GM12801 (cell line): ENCODE measurements around the gene FMO5.

Experiments
- TF ChIP-seq, protein P1 (sequence below): IDR thresholded peaks from one replicate; pipeline ENCODE4 v1.5.1; 2011; ENCODE audit warnings: control low read depth; ENCODE audit not compliant: insufficient read length; ENCODE audit errors: extremely low read depth

Gene FMO5

DNA sequence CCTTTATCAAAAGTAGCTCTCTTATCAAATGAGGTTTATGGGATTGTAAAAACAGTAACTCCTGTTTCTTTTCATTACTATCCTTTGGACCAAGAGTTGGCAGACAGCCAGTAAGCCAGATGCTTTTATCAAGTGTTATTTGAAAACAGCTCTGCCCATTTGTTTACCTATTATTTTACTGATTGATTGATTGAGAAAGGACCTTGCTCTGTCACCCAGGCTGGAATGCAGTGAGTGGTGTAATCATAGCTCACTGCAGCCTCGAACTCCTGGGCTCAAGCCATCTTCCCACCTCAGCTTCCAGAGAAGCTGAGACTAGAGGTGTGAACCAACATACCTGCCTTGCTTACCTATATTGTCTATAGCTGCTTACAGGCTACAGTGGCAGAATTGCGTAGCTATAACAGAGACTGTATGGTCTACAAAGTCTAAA, 56.5 kb downstream of the FMO5 start:
- TF ChIP-seq, protein P1, sequence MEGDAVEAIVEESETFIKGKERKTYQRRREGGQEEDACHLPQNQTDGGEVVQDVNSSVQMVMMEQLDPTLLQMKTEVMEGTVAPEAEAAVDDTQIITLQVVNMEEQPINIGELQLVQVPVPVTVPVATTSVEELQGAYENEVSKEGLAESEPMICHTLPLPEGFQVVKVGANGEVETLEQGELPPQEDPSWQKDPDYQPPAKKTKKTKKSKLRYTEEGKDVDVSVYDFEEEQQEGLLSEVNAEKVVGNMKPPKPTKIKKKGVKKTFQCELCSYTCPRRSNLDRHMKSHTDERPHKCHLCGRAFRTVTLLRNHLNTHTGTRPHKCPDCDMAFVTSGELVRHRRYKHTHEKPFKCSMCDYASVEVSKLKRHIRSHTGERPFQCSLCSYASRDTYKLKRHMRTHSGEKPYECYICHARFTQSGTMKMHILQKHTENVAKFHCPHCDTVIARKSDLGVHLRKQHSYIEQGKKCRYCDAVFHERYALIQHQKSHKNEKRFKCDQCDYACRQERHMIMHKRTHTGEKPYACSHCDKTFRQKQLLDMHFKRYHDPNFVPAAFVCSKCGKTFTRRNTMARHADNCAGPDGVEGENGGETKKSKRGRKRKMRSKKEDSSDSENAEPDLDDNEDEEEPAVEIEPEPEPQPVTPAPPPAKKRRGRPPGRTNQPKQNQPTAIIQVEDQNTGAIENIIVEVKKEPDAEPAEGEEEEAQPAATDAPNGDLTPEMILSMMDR: no peak

DNA sequence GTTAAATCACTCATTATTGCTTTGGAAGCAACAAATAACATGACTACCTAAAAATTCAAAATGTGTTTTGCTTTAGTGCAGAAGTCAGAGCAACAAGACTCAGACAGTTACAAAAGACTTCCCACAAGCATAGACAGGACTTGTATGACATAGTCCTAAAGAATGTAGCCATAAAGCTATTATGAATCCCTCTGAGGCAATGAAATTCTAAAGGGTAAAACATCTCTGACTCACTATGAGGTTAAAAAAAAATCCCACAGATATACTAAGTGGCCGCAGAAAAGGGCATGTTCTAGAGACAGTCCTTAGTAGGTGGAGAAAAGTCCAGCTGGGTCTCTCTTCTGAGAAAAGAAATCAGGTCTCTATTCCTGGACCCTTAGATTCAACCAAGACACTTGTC, 57.8 kb downstream of the FMO5 start:
- TF ChIP-seq, protein P1: no peak

DNA sequence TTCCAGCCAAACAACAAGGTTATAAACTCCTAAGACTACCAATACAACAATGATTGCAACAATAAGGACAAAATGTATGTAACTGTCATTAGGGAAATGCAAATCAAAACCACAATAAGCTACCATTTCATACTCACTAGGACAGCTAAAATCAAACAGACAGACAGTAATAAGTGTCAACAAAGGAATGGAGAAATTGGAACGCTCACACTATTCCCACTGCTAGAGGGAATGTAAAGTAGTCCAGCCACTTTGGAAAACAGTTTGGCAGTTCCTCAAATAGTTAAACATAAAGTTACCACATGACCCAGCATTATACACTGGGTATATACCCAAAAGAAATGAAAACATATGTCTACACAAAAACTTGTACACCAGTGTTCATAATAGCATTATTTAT, 62.1 kb downstream of the FMO5 start:
- TF ChIP-seq, protein P1: no peak

- TF ChIP-seq, protein P1: no peak
Observed at GRCh38 chr1:147162093-147162492, 63.0 kb downstream of the FMO5 start.

GRCh38 chr1:147156642-147157041, 68.5 kb downstream of the FMO5 start:
- TF ChIP-seq, protein P1: no peak

- TF ChIP-seq, protein P1: no peak
Observed at GRCh38 chr1:147152772-147153171, 72.4 kb downstream of the FMO5 start.

DNA sequence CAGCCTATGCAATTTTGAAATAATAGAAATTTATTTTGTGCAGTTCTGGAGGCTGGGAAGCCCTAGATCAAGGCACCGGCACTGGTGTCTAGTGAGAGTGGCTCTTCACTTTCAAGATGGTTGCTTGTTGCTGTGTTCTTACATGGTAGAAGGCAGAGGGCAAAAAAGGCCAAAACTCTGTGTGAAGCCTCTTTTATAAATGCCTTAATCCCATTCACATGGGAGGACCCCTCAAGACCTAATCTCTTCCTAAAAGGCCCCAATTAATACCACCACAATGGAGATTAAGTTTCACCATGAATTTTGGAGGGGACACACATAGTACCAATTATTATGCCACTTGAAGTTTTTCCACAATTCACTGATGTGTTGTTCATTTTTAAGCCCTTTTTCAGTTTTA, 73.9 kb downstream of the FMO5 start:
- TF ChIP-seq, protein P1: no peak

- TF ChIP-seq, protein P1: no peak
Observed at GRCh38 chr1:147142886-147143285, 82.3 kb downstream of the FMO5 start.
